Activated CD4-positive, CD25-positive, alpha-beta regulatory T cell treated with anti-CD3 and anti-CD28 coated beads, Interleukin-2, amount 50 U/mL, for 72 hours (primary cell): Measurements from ENCODE around the gene ELMO3.

Source experiments
- DNase-seq: peaks from one replicate; pipeline ENCODE4 v3.0.0; 2021

ELMO3 gene

DNA sequence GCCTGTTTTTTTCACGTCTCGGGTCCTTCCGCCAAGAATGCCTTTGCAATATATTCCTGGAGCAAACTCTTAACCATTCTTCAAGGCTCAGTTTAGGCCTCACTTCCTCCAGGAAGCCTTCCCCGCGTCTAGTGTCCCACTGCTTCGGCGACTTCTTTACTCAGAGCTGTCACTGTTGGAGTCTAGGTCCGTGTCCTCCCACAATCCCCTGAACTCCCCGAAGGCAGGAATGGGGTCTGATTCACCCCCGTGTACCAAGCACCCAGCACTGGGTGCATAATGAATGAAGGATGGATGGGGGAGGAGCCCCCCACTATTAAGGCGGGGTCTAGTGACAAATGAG is 15.7 kb upstream of the ELMO3 start:
- no peak for DNase-seq

DNA sequence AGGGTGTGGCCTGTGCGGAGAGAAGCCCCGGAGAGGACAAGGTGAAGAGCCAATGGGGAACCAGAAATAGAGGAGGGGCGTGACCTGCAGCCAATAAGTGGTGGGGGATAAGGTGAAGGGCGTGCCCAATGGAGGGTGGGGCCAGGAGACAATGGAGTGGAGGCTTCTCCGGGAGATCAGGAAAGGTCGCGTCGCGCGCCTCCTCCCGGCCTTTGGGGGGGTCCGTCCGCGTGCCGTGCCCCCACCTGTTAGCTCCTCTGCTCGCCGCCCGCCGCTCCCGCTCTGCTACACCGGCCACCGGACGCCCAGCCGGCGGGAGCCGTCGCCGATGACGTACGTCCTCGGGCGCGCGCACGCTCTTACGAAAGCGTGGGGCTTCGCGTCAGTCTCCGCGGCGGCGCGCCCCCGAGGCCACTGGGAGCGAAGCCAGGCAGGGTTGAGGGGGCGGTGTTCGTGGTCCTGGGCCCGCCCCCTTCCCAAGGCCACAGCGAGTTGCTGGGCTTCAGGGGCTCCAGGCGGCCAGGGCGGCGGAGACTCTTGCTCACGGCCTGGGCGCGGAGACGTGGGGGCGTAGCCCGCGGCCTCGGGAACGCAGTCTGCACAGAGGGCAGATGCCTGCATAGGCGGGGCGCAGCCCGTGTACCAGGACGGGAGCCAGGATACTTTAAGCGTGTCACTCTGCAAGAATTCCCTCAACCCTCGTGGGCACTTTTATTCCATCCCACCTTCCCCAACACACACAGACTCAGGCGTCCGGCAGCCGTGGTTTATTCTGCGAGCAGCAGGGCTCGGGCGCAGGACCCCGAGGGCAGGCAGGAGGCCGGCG is 15.1 kb upstream of the ELMO3 start, which contains the start of gene MATCAP1:
Gene MATCAP1, minus strand, starts transcription at position 337 of the 826 bp plus-strand sequence. CDS start 3,353 bp downstream, outside the sequence.
- DNase-seq = peak; percentile 92

DNA sequence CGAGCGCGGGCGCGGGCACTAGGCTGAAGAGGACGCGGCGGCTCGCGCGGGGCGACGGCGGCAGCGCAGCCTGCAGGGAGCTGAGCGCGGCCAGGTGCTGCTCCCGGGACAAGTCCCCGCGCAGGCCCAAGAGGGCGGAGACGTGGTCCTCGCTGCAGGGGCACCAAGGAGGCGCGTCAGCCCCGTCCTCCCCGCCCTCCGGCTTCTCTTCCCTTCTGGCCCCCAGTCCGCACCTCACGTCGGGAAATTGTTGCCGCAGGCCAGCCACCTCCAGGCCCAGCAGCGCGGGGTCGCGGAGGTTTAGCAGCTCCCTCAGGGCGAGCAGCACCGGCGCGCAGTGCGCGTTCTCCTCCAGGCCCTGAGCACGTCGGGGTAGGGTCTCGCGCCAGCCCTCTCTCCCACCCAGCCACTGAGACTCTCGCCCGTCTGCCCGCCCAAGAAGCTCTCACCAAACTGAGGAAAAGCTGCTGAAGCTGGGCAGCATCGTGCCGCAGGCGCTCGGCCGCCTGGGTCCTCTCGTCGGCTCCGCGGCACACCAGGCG is 14.4 kb upstream of the ELMO3 start:
- no peak for DNase-seq

DNA sequence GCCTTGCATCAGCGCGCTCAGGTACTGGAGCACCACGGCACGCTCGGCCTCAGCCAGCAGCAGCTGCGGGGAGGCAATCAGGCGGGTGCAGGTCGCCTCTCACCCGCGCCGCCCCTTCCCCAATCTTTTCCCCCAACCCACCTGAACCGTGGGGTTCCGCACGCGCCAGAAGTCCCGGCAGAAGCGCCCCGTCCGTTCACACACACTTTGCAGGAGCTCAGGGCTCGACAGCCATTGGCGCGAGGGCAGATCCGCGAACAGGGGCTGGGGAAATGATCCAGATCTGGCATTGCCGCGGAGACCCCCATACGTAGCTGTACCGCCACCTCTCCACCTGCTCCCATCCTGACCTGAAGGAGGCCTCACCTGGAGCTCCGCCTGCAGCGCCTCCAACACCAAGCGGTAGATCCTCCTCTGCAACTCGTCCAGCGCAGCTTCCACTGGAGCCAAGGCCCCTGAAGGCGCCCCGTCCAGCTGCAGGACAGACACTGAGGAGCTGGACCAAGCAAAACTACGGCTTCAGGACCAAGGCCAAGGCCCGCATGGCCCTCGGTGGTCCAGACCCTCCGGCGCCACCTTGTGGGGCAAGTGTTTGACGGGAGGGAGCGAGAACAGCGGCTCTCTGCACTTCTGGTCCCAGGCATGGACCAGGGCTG is 13.8 kb upstream of the ELMO3 start:
- peak; percentile 81 for DNase-seq

DNA sequence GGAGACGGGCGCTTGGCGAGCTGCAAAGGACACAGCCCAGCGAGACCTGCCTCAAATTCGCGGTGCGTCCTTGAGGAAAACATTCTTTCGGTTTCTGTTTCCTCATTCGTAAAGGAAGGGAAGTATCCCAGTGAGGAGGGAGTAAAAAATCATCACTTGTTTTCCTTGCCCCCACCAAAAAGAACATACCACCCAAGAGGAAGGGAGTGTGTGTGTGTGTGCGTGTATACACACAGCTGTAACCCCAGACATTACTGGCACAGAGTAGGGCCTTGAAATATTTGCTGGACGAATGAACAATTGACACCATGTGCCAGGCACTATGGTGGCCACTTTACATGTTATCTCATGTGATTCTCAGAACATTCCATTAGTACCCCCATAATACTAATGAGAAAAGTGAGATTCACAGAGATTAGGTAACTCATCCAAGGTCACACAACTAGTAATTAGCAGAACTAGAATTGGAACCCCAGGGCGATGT is 13.2 kb upstream of the ELMO3 start:
- DNase-seq = no peak

DNA sequence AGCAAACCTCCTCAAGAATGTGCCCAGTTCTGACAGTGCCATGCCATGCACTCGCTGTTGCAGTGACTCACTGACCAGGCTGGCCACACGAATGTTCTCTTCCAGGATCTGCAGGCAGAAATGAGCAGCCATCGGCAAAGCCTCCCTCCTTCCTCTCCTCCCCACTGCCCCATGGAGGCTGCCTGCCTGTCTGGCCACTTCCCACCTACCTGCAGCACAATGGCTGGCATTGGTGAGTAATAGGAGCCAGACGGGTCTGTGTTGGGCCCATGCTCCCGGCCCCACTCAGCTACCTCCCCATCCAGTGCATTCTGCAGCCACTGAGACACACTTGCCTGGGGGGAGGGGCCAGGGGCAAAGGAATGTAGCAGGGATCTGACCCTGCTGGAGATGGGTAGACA is 12.4 kb upstream of the ELMO3 start:
- no peak for DNase-seq

DNA sequence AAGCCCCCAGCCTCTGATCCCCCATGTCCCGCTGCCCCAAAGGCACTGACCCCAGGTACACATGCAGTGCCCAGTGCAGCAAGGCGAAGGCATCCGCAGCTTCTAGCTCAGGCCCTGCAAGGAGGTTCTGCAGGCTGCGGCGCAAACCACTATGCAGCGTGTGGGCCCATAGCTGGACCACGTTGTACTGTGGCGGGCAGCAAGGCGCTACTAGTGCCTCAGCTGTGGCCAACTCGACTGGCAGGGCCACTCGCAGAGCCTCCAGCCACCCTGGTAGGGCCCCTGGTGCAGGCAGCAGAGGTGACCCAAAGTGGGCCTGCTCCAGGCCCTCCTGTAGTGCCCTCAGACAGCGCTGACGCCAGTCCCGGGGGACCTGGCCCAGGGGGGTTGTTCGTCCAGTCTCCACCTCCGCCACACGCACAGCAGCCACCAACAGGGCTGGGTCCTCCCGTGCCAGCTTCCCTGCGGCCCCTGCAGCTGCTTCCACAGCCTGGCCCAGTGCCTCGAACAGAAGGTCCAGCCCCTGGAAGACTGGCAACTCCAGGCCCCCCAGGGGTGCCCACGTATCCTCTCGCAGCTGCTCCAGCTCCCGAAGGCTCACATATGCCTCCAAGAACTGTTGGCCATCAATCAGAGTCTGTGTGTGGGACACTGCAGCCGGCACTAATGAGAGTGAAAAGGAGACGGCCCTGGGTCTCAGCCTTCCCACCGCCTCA is 11.6 kb upstream of the ELMO3 start:
- no peak for DNase-seq

DNA sequence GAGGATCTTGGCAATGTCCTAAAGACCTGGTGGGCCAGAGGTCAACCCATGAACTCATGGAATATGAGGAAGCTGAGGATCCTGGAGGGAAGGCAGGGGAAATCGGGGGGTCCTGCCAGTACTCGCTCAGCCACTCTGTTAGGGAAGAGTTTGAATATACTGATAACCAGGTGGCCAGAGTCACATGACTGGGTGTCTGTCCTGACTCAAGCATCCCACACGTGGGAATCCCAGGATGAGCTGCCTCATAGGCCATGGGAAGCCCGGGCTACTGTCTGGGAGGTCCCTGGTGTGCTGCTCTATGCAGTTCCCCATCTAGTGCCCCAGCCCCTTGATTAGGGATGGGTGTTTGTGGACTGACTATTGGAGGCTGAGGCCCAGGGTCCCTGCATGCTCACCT is 10.6 kb upstream of the ELMO3 start:
- no peak for DNase-seq

DNA sequence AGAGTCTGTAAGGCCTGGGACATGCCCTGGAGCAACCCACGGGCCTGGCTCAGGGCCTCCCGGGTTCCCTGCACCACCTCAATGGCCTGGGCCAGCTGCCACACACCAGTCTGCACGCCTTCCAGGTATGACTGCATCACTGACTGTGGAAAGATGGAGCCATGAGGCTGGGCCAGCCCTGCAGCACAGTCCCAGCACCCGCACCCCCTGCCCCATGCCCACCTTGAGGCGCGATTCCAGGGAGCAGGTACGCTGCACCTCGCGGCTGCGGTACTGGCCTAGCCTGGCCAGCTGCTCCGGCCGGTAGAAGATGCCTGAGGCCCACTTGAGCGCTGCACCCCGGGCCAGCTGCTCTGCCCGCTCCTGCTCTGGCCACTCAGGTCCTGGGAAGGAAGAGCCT is 10.1 kb upstream of the ELMO3 start:
- DNase-seq = no peak

DNA sequence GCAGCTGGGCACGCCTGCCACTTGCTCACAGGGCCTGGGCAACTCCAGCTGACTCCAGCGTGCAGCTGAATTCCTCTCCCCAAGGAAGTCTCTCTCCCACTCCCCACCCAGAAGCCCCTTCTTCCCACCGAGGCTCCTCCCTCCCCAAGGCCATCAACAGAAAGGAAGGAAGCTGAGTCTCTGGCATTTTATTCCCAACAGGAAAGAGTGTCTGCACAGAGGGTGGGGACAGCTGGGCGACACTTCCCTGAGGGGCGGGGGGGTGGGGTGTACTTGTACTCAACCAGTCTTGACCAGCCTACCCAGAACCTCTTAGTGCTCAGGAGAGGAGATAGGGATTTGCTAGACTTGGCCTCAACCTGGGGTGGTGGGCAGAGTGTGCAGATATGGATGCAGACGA is 8.9 kb upstream of the ELMO3 start, which contains the start of gene EXOC3L1:
Gene EXOC3L1, minus strand, starts transcription at position 96 of the 400 bp plus-strand sequence. CDS start 460 bp downstream, outside the sequence.
- no peak for DNase-seq

DNA sequence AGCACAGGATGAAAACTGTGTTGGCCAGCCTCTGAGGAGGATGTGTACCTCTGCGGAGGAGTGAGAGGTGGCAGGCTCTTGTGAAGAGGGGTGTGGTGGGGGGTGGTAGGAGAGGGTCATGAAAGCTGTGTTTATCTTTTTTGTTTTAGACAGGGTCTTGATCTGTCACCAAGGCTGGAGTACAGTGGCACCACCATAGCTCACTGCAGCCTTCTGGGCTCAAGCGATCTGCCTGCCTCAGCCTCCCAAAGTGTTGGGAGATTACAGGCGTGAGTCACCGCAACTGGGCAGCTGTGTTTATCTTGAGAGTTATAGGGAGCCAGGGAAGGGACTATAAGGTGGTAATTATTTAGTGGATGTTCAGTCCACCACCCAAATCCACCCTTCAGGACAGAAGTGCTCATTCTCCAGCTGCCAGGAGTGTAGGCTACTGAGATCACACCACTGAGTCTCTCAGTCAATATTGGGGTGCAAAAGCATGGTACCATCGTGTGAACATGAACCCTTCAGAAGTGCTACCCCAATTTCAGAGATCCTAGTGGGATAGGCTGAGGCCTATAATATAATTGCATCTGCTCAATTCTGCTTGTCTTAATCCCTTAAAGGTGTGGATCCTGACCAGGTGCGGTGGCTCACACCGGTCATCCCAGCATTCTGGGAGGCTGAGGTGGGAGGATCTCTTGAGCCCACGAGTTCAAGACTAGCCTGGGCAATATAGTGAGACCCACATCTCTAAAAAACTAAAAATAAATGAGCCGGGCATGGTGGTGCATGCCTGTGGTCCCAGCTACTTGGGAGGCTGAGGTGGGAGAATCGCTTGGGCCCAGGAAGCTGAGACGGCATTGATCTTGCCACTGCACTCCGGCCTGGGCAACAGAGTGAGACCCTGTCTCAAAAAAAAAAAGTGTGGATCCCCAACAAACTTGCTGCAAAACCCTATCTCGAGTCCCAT is 8.2 kb upstream of the ELMO3 start:
- no peak for DNase-seq

DNA sequence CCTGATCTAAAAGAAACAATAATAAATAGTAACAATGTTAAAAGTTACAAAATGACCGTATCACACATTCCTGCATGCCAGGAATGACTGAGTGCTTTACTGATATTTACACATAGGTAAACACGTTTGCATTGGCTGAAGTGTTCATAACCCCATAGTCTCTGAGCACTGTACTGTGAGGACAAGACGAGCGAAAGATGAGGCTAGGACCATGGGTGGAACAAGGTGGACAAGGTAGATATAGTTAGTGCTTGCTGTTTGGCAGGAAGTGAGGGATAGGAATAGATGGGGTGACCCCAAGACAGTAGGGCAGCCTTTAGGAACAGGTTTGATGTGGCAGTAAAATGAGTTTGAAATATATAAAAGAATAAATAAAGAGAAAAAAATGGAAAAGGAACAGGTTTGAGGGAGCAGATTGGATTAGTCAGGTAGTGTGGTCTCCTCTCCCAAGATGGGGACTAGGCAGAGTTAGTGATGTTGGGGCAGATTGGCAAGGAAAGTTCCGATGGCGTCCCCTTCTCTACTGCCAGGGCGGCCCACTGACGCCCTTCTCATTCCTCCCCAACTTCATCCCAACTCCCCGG is 7.4 kb upstream of the ELMO3 start:
- DNase-seq = no peak

DNA sequence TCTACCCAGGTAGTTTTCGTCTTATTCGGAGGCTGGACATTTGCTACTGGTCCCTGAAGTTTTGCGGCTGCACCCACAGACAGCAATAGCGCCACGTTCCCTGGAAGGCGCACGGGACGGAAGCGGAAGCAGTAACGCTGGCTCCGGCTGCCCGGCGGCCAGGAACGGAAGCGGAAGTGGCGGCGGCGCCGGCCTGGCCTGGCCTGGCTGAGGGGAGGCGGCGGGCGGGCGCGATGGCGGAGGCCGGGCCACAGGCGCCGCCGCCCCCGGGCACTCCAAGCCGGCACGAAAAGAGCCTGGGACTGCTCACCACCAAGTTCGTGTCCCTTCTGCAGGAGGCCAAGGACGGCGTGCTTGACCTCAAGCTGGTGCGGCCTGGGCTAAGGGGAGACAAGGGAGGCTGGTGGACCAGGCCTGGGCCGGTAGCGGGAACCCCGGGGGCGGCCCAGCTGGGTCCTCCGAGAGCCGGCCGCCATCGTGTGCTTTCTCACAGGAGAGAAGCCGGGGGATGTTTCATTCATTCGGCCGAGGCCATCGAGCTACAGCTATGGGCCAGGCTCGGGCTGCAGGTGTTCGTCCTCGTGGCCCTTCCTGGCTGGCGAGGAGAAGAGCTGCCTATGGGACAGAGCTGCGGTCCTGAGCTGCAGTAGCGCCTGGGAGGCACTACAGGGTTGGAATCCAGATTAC is 6.8 kb upstream of the ELMO3 start, which contains the start of gene E2F4:
Gene E2F4, plus strand, starts transcription at position 161 of the 687 bp plus-strand sequence. Its CDS starts 73 bp downstream, at position 234.
- DNase-seq = peak; percentile 88

DNA sequence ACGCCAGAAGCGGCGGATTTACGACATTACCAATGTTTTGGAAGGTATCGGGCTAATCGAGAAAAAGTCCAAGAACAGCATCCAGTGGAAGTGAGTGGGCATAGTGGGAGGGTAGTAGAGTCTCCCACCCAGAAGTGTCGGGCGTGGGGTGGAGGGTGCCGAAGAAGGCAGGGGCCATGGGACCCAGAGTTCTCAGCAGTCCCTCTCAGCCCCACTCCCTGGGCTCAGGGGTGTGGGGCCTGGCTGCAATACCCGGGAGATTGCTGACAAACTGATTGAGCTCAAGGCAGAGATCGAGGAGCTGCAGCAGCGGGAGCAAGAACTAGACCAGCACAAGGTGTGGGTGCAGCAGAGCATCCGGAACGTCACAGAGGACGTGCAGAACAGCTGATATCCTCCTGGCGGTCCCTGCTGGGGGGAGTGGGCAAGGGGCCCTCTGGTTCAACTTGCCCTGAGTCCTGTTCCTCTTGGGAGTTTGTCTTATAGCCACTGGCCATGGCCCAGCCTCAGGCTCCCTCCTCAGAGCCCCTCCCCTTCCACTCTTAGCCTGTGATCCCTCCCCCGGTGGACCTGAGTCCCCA is 6.1 kb upstream of the ELMO3 start:
- DNase-seq = no peak

DNA sequence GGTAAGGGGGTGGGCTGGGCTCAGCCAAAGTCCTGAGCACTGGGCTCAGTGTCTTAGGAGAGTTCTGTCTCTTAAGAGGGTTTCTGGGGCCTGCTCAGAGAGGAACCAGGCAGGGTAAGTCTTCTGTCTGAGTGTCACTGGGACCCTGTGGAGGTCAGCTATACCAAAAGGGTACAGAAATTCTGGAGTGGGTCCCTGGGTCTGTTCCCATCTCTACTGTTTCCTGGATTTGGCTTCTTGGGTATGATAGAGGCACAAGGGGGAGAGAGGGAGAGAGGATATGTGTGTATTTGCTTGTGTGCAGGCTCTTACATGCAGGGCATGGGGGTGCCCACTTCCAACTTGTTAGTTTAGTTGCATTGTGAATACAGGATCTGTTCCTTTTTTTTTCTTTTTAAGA is 5.4 kb upstream of the ELMO3 start:
- no peak for DNase-seq

DNA sequence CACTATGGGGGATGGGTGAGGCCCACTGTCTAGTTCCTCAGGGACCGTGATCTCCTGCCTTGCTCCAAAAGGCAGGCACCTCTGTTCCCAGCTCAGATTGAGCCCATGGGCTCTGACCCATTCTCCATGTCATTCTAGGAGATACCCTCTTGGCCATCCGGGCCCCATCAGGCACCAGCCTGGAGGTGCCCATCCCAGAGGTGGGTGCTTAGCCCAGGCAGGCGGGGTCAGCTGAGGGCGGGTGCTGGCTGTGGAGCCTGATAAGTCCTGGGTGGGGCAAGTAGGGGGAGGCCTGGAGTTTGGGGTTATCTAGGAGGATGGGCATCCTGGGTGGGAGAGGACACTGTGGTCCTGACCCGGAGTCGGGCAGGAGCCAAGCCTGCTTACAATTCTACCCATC is 4.7 kb upstream of the ELMO3 start:
- no peak for DNase-seq

DNA sequence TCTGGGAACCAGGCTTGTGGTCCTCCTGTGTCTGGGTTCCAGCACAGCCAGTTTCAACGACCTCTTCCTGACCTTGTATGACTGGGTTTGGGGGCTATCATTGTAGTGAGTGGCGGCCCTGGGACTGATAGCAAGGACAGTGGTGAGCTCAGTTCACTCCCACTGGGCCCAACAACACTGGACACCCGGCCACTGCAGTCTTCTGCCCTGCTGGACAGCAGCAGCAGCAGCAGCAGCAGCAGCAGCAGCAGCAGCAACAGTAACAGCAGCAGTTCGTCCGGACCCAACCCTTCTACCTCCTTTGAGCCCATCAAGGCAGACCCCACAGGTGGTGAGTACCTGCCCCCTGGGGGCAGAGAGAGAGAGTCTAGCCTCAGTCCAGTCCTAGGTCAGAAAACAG is 3.3 kb upstream of the ELMO3 start:
- no peak for DNase-seq

DNA sequence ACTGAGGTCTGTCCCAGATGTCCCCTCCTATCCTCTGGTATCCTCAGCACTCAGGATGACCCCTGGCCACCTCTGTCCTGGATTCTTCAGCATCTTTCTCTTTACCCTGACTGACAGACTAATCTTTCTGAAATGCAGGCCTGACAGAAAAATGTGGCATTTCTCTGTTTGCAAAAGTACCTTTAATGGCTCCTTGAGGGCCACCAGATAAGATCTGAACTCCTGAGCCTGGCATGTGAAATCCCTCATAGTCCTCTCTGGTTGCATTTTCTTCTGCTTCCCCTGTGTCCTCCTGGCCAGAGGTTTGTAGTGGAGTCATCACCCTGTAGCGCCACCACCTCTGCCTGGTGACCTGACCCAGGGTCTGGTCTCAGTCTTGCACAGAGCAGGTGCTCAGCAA is 2.0 kb upstream of the ELMO3 start:
- no peak for DNase-seq

DNA sequence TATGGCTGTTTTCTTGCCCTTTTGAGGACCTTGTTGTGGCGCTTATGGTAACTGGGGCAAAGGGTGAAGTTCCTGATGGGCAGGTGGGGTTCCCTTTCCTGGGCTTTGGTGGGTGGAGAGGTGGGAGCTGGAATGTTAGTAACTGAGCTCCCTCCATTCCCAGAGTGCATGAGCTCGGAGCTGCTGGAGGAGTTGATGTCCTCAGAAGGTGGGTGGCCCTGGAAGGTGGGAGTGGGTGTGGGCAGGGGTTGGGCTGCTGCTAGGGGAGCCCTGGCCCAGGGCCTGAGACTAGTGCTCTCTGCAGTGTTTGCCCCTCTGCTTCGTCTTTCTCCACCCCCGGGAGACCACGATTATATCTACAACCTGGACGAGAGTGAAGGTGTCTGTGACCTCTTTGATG is 1.2 kb upstream of the ELMO3 start:
- DNase-seq = no peak

DNA sequence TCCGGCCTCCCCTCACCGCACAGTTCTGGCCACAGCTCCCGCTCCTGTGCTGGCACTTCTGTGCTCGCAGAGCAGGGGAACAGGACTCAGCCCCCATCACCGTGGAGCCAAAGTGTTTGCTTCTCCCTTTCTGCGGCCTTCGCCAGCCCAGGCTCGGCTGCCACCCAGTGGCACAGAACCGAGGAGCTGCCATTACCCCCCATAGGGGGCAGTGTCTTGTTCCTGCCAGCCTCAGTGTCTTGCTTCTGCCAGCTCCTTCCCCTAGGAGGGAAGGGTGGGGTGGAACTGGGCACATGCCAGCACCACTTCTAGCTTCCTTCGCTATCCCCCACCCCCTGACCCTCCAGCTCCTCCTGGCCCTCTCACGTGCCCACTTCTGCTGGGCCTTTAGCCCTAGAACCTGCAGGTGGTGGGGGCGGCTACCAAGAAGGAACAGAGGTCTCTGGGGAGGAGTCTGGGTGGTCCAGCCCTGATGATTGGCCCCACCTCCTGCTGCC is 645 bp upstream of the ELMO3 start:
- DNase-seq = no peak
